A549 (cell line): Measurements from ENCODE around the gene AADACL3.

Source experiments
- CTCF ChIP-seq: fragments of >200 bp; sonication (Bioruptor Twin); formaldehyde crosslinking; IDR thresholded peaks from 3 replicates; pipeline ENCODE4 v1.5.1; 2016
- ELK1 ChIP-seq: fragments of 150-350 bp; IDR thresholded peaks from 2 replicates; pipeline ENCODE4 v1.6.1; 2014; ENCODE audit warnings: low read depth, mild to moderate bottlenecking, low read length
- GATA3 ChIP-seq: IDR thresholded peaks from 2 replicates; pipeline ENCODE4 v1.6.1; 2012; ENCODE audit warnings: borderline replicate concordance
- HOXB5 ChIP-seq: fragments of 250-450 bp; sonication (Bioruptor Pico); IDR thresholded peaks from 2 replicates; pipeline ENCODE4 v1.5.0; 2020; ENCODE audit warnings: mild to moderate bottlenecking, moderate library complexity
- MAX ChIP-seq: IDR thresholded peaks from 2 replicates; pipeline ENCODE4 v1.6.1; 2012
- NPAS2 ChIP-seq: fragments of 250-450 bp; sonication (Bioruptor Pico); IDR thresholded peaks from 2 replicates; pipeline ENCODE4 v1.8.0; 2022; ENCODE audit warnings: mild to moderate bottlenecking, moderate library complexity, borderline replicate concordance
- SMC3 ChIP-seq: fragments of >200 bp; sonication (Bioruptor Twin); formaldehyde crosslinking; IDR thresholded peaks from 3 replicates; pipeline ENCODE4 v1.6.1; 2018; ENCODE audit warnings: inconsistent platforms
- TF ChIP-seq, protein P1 (sequence below): fragments of 450-650 bp; IDR thresholded peaks from 2 replicates; pipeline ENCODE4 v1.6.1; 2014; ENCODE audit warnings: antibody characterized with exemption

GRCh38 chr1:12712076-12712475 is 3.8 kb upstream of the AADACL3 start:
- TF ChIP-seq GATA3 = no peak
- TF ChIP-seq CTCF = no peak
- TF ChIP-seq ELK1 = no peak
- TF ChIP-seq HOXB5 = no peak
- TF ChIP-seq, protein P1, sequence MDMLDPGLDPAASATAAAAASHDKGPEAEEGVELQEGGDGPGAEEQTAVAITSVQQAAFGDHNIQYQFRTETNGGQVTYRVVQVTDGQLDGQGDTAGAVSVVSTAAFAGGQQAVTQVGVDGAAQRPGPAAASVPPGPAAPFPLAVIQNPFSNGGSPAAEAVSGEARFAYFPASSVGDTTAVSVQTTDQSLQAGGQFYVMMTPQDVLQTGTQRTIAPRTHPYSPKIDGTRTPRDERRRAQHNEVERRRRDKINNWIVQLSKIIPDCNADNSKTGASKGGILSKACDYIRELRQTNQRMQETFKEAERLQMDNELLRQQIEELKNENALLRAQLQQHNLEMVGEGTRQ = no peak
- no peak for TF ChIP-seq NPAS2 (CRISPR knock-in tag)
- no peak for TF ChIP-seq MAX
- no peak for TF ChIP-seq SMC3
